CD4-positive, CD25-positive, alpha-beta regulatory T cell (primary cell): Measurements from ENCODE around the gene WNT16. TPM values are rescaled to one million over a fixed set of nuclear protein-coding genes. Genes with fewer than 3 reads are reported as not detected.

Source experiments
- ATAC-seq, 2 donors: fragments of 150-1000 bp; cut with Tn5 transposase; one replicate each; pipeline ENCODE4 v1.10.0; 2021; ENCODE audit warnings: low read depth in 2 of 2, moderate number of reproducible peaks in 2 of 2, moderate library complexity in 1 of 2
- DNase-seq, 3 donors: peaks; one replicate each; pipeline versions ENCODE4 v3.0.0 to v3.0.0-alpha.2; 2012 to 2022; ENCODE audit warnings: mixed read lengths in 1 of 3
- H3K27ac ChIP-seq: one replicate; pipeline ENCODE4 v1.7.0; 2013; ENCODE audit warnings: mild to moderate bottlenecking, low read length; ENCODE audit not compliant: insufficient read depth, poor library complexity, severe bottlenecking
- H3K27me3 ChIP-seq: one replicate; pipeline ENCODE4 v1.7.0; 2013; ENCODE audit warnings: low read length; ENCODE audit not compliant: control insufficient read depth, insufficient read depth
- H3K36me3 ChIP-seq: one replicate; pipeline ENCODE4 v1.7.0; 2013; ENCODE audit warnings: mild to moderate bottlenecking, low read length, moderate library complexity; ENCODE audit not compliant: control insufficient read depth, insufficient read depth
- H3K4me1 ChIP-seq: 2 replicates; pipeline ENCODE4 v1.7.0; 2013; ENCODE audit warnings: mild to moderate bottlenecking, low read length; ENCODE audit not compliant: insufficient read depth, control insufficient read depth, poor library complexity, severe bottlenecking
- H3K4me3 ChIP-seq: one replicate; pipeline ENCODE4 v1.7.0; 2013; ENCODE audit warnings: low read depth, mild to moderate bottlenecking, low read length, moderate library complexity
- H3K9me3 ChIP-seq, 2 experiments: 1 replicate in 1 of 2; 2 replicates in 1 of 2; pipeline ENCODE4 v1.7.0; 2013; ENCODE audit warnings: low read length in 2 of 2, mild to moderate bottlenecking in 1 of 2, moderate library complexity in 1 of 2; ENCODE audit not compliant: control insufficient read depth in 2 of 2
- H3K27ac Mint-ChIP-seq, 3 donors: one replicate each; pipeline ENCODE4 v1.8.0; 2020 to 2022; ENCODE audit warnings: mild to moderate bottlenecking in 3 of 3, mixed read lengths in 3 of 3, moderate library complexity in 2 of 3
- H3K27me3 Mint-ChIP-seq: one replicate; pipeline ENCODE4 v1.8.0; 2022; ENCODE audit warnings: mild to moderate bottlenecking, mixed read lengths
- H3K36me3 Mint-ChIP-seq: one replicate; pipeline ENCODE4 v1.8.0; 2020; ENCODE audit warnings: mixed read lengths
- H3K4me1 Mint-ChIP-seq, 4 donors: one replicate each; pipeline ENCODE4 v1.8.0; 2020 to 2022; ENCODE audit warnings: mixed read lengths in 4 of 4, mild to moderate bottlenecking in 1 of 4
- H3K4me3 Mint-ChIP-seq, 4 donors: one replicate each; pipeline ENCODE4 v1.8.0; 2020 to 2022; ENCODE audit warnings: mild to moderate bottlenecking in 4 of 4, mixed read lengths in 4 of 4, moderate library complexity in 3 of 4
- H3K9me3 Mint-ChIP-seq, 7 donors: one replicate each; pipeline ENCODE4 v1.8.0; 2020 to 2022; ENCODE audit warnings: mixed read lengths in 7 of 7, mild to moderate bottlenecking in 3 of 7, moderate library complexity in 2 of 7
- polyA plus RNA-seq, 4 donors: library from polyadenylated mRNA; unstranded; fragments of 300-500 nt; fragmentation: Illumina TruSeq; gene quantifications; one replicate each; pipeline ENCODE4 v1.2.3, GENCODE V29; 2021
- total RNA-seq: library from RNA; stranded (reverse); gene quantifications from one replicate; pipeline ENCODE4 v1.2.3, GENCODE V29; 2022

Gene WNT16
- total and polyA plus RNA-seq, 5 donors from 2014 or later = 0.09 TPM; not detected in 4

DNA sequence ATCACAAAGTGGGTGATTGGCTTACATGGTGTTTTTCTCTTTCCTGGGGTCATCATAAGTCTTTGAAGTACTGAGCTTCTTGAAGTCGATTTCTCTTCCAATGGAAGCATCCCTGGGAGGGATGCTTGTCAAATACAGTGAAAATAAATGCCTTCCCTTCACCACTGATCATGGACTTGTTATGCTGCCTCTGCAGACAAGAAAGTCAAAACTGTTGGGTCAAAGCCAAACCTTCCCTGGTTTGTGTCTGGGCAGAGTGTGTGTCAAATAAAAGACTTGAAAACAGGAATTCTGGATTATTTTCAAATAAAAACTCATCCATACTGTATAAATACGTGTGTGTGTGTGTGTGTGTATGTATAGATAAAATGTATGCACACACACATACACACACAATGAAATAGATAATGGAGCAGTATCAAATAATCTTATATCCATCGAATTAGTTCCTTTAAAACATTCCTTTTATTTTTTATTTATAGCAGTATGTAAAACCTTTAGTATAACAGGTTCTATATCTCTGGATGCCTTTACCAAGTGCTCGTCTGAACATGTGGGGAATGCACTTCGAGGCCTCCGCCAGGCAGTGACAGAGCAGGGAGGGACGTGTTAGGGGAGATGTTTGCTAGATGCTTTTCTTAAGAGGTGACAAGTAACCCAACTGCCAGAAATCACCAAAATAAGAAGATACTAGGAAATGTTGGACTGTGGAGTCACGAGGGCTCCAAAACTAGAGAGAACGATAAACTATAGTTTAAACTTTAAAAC lies 27.2 kb upstream of the WNT16 start:
- no peaks in the 10 kb centered on the region for H3K27me3 ChIP-seq
- no peak overlapping the region for H3K4me3 Mint-ChIP-seq
- no peaks in the 10 kb centered on the region for H3K9me3 Mint-ChIP-seq

DNA sequence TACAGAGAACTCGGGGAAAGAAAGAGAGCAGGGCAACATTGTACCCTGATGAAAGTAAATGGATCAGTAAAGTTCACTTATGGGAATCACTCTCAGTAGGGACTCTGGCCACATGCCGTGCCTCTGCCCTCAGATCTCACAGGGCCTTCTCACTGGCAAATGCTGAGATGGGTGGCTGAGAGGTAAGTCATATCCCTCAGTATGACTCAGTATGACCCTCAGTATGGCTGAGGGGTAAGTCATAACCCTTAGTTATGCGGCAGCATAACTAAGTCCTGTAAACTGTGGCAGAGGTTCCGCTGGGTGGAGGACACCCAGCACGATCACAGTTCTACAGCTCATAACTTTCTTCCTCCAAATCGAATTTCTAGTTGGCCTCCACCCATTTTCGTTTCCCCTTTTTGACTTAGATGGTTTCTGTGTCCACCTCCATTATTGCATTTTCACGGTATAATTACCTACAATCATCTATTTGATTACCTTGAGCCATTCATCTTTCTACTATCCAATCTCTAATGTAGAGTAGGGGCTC lies 26.5 kb upstream of the WNT16 start:
- Histone ChIP-seq H3K4me1 (no peaks in the 10 kb centered on the region), H3K36me3 (no peaks in the 10 kb centered on the region), H3K9me3 (no peaks in the 10 kb centered on the region), H3K27ac (no peak overlapping the region), H3K4me3 (no peak overlapping the region), H3K27me3 (no peaks in the 10 kb centered on the region)
- DNase-seq (no peak), ATAC-seq (no peak)
- H3K4me1 Mint-ChIP-seq = no peaks in the 10 kb centered on the region
- no peaks in the 10 kb centered on the region for H3K9me3 Mint-ChIP-seq
- peaks cover 5% of the 10 kb centered on the region for H3K27me3 Mint-ChIP-seq
- no peak overlapping the region for H3K4me3 Mint-ChIP-seq
- H3K36me3 Mint-ChIP-seq = no peaks in the 10 kb centered on the region
- no peak overlapping the region for H3K27ac Mint-ChIP-seq

More for the DNA sequence above, 27.2 kb upstream of the WNT16 start:
- Mint-ChIP-seq H3K36me3 (no peaks in the 10 kb centered on the region), H3K27me3 (peaks cover 5% of the 10 kb centered on the region), H3K27ac (no peak overlapping the region), H3K4me1 (no peaks in the 10 kb centered on the region)
- no peak for ATAC-seq
- DNase-seq = no peak
- Histone ChIP-seq H3K36me3 (no peaks in the 10 kb centered on the region), H3K9me3 (no peaks in the 10 kb centered on the region), H3K4me1 (no peaks in the 10 kb centered on the region), H3K4me3 (no peak overlapping the region), H3K27ac (no peak overlapping the region)

DNA sequence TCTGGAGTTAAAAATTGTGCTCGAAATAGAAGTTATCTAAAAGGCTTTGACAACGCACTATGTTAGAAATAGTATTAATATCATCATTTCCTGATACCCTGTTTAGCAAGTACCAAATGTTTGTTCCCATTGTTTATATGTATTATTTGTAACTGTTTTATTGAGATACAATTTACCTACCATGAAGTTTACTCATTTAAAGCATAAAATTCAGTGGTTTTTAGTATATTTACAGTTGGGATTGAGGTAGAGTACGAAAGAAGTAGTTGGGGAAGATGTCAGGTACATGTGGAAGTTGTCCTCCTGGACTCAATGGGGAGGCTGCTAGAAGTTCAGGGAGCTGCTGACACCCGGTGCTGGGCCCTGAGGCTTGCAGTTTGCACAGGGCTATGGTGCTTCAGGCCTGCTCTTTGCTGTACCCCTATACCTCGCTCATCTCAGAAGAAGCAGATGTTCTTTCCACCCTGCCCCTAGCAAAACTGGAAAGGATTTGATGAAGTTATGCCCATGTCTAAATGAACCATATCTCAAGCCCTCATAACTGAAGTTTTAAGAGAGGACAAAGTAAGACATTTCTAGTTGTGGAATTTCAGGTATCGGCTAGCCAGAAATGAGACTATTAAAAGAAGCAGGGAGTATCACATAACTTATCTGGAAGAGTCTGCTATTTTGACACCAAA lies 25.2 kb upstream of the WNT16 start:
- Mint-ChIP-seq H3K9me3 (no peaks in the 10 kb centered on the region), H3K27me3 (peaks cover 7% of the 10 kb centered on the region), H3K4me1 (no peaks in the 10 kb centered on the region), H3K36me3 (no peaks in the 10 kb centered on the region), H3K4me3 (no peak overlapping the region), H3K27ac (no peak overlapping the region)
- ATAC-seq = no peak
- no peak for DNase-seq
- Histone ChIP-seq H3K27ac (no peak overlapping the region), H3K4me1 (no peaks in the 10 kb centered on the region), H3K27me3 (no peaks in the 10 kb centered on the region), H3K9me3 (no peaks in the 10 kb centered on the region), H3K36me3 (no peaks in the 10 kb centered on the region), H3K4me3 (no peak overlapping the region)

DNA sequence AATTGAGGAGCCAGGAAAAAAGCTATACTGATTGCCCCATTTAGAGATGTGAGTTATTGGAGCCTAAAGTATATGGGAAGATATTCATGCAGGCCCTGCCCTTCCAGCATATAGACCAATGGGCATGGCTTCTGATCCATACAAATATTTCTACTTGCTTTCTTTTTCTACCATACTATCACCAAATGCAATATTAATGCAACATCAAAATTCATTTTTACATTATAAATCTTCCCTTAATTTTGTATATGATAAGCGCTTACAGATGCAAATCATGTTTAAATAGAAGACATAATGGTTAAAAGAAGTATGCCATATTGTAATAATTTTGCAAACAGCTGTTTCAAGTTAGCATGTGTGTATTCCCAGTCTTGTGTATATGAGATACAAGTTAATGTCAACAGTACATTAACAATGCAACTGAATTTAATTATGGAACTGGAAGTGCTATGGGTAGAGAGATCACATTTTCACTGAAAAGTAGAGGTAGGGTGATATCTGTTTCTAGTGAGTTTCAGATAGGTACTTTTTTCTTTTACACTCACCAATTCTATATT lies 24.6 kb upstream of the WNT16 start:
- Histone ChIP-seq H3K9me3 (no peaks in the 10 kb centered on the region), H3K4me1 (no peaks in the 10 kb centered on the region), H3K36me3 (no peaks in the 10 kb centered on the region), H3K27me3 (no peaks in the 10 kb centered on the region), H3K27ac (no peak overlapping the region), H3K4me3 (no peak overlapping the region)
- no peak overlapping the region for H3K4me3 Mint-ChIP-seq
- ATAC-seq = no peak
- H3K9me3 Mint-ChIP-seq = no peaks in the 10 kb centered on the region
- no peaks in the 10 kb centered on the region for H3K36me3 Mint-ChIP-seq
- peaks cover 10% of the 10 kb centered on the region for H3K27me3 Mint-ChIP-seq
- H3K4me1 Mint-ChIP-seq = no peaks in the 10 kb centered on the region
- DNase-seq = no peak
- H3K27ac Mint-ChIP-seq = no peak overlapping the region

DNA sequence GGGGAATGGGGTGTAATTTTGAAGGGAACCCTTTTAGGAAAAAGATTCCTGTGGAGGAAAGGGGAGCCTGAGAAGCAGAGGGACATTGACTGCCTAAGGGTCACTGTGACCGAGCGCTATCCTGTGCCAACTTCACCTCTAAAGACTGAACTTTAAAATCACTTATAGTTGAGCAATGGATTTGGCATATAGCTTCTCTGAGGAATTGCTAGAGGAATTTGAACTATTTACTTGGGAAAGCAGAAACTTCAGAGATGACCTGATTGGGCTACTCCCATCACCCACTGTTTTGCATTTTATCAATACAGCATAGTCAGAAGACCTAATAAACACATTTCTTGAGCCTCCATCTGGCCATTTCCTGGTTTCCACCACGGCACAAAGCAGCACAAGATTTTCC lies 23.7 kb upstream of the WNT16 start:
- no peak overlapping the region for H3K4me3 ChIP-seq
- Mint-ChIP-seq H3K4me1 (no peaks in the 10 kb centered on the region), H3K9me3 (peaks cover 0 to 2% (median 0%) of the 10 kb centered on the region in 7 donors), H3K27ac (no peak overlapping the region), H3K27me3 (peaks cover 18% of the 10 kb centered on the region), H3K36me3 (no peaks in the 10 kb centered on the region), H3K4me3 (no peak overlapping the region)
- ATAC-seq (no peak), DNase-seq (no peak)
- no peaks in the 10 kb centered on the region for H3K36me3 ChIP-seq
- no peaks in the 10 kb centered on the region for H3K27me3 ChIP-seq
- no peak overlapping the region for H3K27ac ChIP-seq
- no peaks in the 10 kb centered on the region for H3K9me3 ChIP-seq
- no peaks in the 10 kb centered on the region for H3K4me1 ChIP-seq

DNA sequence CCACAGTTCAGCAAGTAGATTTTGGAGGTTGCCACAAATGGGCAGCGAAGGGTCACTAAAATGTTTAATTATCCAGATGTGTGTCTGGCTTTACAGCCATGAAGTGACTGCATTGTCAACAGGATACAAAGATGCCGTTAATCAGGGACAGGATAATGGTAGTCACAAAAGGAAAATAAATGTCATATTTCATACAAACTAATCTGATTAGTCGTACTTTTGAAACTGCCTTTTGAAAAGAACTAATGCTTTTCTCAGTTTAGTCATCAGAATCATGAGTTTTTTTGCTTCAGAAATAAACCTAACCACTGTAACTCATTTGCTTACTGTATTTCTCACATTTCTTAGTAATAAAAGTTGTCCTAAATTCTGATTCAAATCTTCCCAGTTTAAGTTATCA lies 22.2 kb upstream of the WNT16 start:
- no peaks in the 10 kb centered on the region for H3K36me3 Mint-ChIP-seq
- H3K27ac Mint-ChIP-seq = no peak overlapping the region
- H3K27ac ChIP-seq = no peak overlapping the region
- peaks cover 18% of the 10 kb centered on the region for H3K27me3 Mint-ChIP-seq
- no peak overlapping the region for H3K4me3 Mint-ChIP-seq
- no peak overlapping the region for H3K4me3 ChIP-seq
- H3K9me3 ChIP-seq = no peaks in the 10 kb centered on the region
- H3K9me3 Mint-ChIP-seq = peaks cover 0 to 4% (median 0%) of the 10 kb centered on the region in 7 donors
- ATAC-seq (no peak), DNase-seq (no peak)
- no peaks in the 10 kb centered on the region for H3K36me3 ChIP-seq
- H3K4me1 Mint-ChIP-seq = no peaks in the 10 kb centered on the region
- H3K4me1 ChIP-seq = no peaks in the 10 kb centered on the region
- H3K27me3 ChIP-seq = no peaks in the 10 kb centered on the region

- DNase-seq (no peak), ATAC-seq (no peak)
- Histone ChIP-seq H3K9me3 (no peaks in the 10 kb centered on the region), H3K27ac (no peak overlapping the region), H3K4me1 (no peaks in the 10 kb centered on the region), H3K4me3 (no peak overlapping the region), H3K27me3 (no peaks in the 10 kb centered on the region), H3K36me3 (no peaks in the 10 kb centered on the region)
- Mint-ChIP-seq H3K27me3 (peaks cover 18% of the 10 kb centered on the region), H3K36me3 (no peaks in the 10 kb centered on the region), H3K27ac (no peak overlapping the region), H3K9me3 (peaks cover 0 to 4% (median 0%) of the 10 kb centered on the region in 7 donors), H3K4me1 (no peaks in the 10 kb centered on the region), H3K4me3 (no peak overlapping the region)
These were observed 21.7 kb upstream of the WNT16 start for GRCh38 chr7:121307021-121307574.
